GM15510 (cell line): ENCODE data around the gene NSUN4.

Source experiments
- POLR2A ChIP-seq: IDR thresholded peaks from 3 replicates; pipeline ENCODE4 v1.6.1; 2011; ENCODE audit warnings: borderline replicate concordance; ENCODE audit not compliant: insufficient read length; ENCODE audit errors: extremely low read depth

NSUN4 gene

DNA sequence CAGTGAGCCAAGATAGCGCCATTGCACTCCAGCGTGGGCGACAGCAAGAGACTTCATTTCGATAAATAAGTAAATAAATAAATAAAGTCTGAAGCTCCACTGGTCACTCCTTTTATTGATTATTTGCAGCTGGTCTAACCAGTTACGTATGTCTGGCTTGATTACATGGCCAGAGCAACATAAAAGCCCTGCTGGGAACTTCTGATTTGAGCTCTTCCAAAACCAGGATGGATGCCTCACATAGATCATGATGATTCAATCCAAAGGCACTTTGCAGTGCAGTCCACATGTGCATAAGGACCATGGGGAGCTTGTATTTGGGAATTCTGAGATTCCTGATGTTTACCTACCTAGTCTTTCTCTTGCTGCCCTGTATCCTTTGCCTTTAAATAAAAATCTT is 24.0 kb downstream of the NSUN4 start:
- TF ChIP-seq POLR2A, result no peak

DNA sequence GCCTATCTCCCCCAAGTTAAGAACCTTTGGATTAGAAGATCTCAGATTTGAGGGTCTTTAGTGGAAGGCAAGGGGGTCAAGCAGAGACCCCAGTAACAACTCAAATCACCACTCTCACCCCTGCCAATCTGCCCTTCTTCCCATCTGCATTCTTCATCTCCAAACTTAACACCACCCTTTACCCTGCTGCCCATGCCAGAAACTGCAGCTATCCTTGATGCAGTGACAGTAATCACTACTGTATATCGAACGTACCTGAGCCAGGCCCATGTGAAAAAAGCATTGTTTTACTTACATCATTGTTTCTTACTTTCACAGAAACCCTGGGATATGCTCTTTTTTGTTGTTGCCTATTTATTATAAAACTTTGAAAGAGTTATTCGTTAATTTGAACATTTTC is 26.5 kb downstream of the NSUN4 start:
- TF ChIP-seq POLR2A, result no peak

DNA sequence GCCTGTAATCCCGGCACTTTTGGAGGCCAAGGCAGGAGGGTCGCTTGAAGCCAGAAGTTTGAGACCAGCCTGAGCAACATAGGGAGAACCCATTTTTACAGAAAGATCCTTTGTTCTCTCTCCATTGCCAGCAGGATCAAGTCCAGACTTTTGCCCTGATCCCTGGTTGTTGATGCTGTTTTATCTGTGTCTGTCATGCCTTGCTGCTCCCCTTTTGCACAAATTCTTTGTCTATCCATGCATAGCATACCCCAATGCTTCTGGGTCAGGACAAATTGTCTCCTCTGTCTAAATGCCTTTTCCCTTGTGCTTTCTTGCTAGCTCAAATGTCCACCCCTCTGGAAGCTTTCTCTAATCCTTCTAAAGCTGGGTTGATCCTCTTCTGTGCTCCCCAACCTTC is 28.2 kb downstream of the NSUN4 start:
- no peak for TF ChIP-seq POLR2A

DNA sequence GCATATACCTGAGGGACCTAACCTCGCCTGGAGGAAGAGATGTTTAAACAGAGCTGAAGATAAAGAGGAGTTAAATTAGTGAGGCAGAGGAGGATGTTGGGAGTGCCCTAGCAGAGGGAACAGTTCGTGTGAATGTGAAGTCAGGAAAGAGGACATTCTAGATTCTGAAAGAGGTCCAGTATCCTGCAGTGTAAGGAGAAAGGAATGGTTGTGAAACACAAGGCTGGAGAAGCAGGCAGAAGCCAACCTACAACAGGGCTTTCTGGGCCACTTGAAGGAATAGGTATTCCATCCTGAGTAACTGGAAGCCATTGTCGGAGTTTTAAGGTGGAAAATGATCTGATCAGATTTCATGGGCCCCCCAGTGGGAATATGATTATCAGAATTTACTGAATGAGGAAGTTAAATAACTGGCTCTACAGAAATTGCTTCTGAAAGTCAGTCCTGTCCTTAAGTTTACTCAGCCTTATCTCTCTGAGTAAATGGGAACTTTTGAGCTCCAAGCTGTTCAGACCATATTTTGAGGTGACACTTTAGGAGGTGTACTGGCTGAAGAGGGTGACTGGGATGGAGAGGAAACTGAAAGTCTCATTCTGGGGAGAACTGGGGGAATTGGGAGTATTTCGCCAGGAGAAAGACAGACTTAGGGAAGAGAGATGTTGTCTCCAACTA is 29.1 kb downstream of the NSUN4 start:
- TF ChIP-seq POLR2A, result no peak

DNA sequence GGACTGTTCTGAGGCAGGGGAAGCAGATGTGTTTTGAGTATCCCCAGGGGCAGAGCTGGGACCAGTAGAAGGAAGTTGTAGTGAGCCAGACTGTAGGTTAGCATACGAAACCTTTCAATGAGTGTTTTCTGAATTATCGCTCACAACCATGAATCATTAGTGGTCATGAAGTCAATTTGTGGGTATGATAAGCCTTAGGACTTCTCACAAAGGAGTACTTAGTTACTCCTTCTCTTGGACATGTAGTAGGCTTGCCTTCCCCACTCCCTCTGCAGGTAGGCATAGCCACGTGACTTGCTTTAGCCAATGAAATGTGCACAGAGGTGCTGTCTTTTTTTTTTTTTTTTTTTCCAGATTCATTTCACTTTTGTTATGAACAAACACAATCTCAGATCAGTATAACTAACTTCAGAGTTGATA is 29.6 kb downstream of the NSUN4 start:
- no peak for TF ChIP-seq POLR2A

DNA sequence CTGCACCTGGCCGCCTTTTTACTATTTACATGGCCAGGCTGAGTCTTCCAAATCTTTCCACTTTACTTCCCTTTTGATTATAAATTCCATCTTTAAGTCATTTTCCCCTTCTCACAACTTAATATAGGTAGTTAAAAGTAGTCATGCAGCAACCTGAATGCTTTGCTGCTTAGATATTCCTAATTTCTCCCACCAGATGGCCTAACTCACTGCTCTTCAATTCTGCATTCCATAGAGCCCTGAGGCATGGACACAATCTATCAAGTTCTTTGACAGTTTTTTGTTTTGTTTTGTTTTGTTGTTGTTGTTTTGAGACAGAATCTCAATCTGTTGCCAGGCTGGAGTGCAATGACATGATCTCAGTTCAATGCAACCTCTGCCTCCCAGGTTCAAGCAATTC is 31.8 kb downstream of the NSUN4 start:
- no peak for TF ChIP-seq POLR2A

DNA sequence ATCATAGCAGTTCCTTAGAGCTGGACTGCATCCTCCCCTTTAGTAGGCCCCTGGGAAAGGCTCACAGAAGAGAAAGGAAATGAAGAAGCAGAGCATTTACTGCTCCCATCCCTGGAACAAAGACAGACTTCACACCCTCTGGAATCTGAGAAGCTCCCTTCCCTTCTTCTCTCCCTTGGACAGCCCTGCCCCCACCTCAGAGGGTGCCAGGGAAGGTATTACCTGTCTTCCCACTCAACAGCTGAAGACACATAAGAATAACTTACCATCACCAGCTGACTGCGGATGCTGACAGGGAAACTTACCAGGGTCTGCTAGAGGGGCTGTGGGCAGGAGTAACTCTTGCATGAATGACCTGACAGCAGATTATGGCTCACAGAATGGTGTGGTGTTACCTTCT is 39.4 kb downstream of the NSUN4 start:
- TF ChIP-seq POLR2A, result no peak

DNA sequence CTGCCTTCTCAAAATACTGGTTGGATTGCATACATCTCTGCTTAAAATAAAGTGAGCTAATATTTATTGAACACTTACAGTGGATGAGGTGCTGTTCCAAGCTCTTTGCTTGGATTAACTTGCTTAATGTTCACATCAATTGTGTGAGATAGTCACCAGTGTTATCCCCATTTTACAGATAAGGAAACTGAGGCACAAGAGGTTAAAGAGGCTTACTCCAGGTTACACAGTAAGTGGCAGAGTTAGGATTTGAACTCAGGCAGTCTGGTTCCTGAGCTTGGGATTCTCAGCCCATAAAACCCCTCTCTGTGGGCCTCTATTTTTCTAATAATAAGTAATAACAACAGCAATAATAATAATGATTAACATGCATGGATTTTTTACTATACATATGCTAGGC is 39.9 kb downstream of the NSUN4 start:
- no peak for TF ChIP-seq POLR2A

DNA sequence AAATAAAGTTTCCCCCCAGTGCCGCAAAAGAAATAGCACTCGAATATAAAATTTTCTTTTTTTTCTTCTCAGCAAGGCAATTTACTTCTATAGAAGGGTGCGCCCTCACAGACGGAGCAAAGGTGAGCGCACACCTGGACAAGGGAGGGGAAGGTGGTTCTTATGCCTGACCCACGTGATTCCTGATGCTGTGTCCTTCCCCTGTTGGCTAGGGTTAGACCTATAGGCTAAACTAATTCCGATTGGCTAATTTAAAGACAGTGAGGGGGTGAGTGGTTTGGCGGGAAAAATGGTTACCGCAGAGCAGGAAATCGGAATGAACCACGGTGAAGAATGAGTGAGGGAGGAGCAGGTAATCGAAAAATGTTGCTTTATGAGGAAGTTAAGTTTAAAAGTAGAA is 52.9 kb downstream of the NSUN4 start:
- no peak for TF ChIP-seq POLR2A

DNA sequence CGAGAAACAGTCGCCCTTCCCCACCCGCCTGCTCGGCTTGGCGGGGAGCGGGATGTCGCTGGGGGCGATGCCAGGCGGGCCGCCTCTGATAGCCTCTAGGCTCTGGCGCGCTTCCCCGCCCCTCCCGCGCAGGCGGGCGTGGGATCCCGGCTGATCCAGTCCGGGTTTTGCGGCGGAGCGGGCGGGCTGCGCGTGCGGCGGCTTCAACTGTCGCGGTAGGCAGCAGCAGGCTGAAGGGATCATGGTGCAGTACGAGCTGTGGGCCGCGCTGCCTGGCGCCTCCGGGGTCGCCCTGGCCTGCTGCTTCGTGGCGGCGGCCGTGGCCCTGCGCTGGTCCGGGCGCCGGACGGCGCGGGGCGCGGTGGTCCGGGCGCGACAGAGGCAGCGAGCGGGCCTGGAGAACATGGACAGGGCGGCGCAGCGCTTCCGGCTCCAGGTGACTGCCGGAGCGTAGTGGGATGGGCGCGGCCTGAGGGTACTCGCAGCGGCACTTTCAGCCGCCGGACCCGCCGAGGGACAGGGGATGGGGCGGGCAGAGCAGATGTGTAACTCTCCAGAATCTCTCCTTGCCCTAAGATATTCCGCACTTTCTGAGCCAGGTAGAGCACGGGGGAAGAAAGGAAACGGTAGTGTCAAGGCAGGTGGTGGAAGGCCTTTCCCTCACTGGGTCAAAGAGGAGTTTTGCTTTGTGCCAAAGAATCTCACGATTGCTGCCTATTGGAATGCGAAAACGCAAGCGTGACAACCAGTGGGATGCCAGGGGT is 53.7 kb downstream of the NSUN4 start, which contains the start of gene FAAH:
FAAH (plus strand) TSS at position 210 of the 764 bp plus-strand sequence; CDS start at position 242, 32 bp downstream.
- TF ChIP-seq POLR2A, result no peak

DNA sequence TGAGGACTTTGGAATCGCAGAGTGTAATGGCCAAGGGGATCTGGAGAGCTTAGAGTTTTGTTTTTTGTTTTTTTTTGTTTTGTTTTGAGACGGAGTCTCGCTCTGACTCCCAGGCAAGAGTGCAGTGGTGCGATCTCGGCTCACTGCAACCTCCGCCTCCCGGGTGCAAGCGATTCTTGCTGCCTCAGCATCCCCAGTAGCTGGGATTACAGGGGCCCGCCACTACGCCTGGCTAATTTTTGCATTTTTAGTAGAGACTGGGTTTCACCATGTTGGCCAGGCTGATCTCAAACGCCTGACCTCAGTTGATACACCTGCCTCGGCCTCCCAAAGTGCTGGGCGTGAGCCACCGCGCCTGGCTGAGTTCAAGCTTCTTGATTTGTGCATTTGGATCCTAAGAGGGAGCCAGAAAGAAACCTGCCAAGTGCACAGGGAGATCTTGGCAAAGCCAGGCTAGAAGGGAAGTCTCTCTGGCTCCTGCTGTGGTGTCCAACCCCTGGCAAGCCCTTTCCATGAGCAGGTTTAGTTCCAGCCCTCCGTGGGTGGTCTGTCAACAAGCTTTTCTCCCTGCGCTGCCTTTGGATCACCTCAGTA is 54.4 kb downstream of the NSUN4 start:
- TF ChIP-seq POLR2A, result no peak

DNA sequence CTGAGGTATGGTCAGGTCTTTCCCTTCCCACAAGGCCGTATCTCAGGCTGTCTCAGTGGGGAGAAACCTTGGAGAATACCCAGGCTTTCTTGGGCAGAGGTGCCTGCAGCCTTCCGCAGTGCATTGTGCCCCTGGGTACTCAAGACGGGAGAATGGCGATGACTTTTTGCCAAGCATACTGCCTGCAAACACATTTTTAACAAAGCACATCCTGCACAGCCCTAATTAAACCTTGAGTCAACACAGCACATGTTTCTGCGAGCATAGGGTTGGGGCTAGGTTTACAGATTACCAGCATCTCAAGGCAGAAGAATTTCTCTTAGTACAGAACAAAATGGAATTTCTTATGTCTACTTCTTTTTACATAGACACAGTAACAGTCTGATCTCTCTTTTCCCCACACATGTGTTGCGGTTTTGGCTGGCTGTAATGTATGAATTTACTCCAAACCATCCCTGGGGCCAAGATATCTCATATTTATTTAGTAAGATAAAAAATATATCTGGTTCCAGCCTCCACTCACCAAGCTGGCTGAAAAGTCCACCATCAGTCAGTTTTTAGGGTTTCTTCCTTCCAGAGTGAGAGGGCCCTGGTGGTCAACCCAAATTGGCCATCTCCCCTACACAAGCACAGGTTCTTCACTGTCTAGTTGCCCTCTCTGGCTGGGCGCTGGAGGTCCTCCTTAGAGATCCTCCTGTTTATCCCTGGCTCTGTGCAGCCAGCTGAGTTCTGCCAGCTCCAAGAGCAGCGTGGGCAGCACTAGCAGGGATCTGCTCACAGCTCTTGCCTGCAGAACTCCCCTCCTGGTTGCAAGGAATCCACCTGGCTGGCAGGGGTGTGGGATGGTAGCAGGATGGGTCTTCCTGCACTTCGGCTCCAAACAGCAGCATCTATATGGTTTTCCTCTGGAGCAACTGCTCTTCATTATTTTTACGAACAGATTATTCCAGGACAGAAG is 56.1 kb downstream of the NSUN4 start:
- TF ChIP-seq POLR2A, result no peak

DNA sequence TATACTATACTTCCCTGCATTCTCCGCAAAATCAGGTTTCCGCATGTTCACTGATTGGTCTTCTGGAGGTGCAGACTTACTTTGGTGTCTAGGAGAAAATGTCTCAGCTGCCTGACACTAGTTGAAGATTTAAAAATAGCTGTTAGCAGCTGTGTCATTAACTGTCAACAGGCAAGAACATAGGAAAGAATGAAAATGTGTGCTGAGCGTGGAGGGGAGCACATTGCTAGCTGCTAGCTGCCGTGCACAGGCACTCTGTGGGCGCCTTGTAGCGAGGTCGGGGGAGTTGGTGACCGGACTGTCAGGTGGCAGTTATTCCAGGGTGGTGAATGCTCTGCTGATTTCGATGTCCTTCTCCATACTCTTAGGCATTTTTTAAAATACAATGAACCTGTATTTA is 58.7 kb downstream of the NSUN4 start:
- TF ChIP-seq POLR2A, result no peak

DNA sequence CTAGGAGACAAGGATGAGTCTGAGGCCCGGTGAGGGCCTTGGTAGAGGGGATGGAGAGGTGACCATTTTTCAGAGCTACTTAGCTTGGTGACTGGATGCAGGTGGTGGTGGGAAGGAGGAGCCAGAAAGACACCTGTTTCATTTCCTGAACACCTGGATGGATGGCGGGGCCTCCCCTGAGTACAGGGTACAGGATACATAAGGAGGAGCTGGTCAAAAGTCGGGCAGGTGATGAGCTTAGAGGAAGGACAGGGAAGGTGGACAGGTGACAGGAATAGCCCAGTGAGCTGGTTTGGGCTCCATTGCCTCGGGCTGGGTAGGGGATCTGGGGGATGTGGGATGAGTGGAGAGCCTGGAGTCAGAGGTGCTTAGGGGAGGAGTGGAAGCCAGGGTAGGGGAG is 59.8 kb downstream of the NSUN4 start:
- no peak for TF ChIP-seq POLR2A
